Activated T-helper 17 cell treated with anti-CD3 and anti-CD28 coated beads, Interleukin-2, amount 50 U/mL, for 72 hours (primary cell): ENCODE results near the gene LRRC43. TPM values are rescaled to one million over a fixed set of nuclear protein-coding genes. Genes with fewer than 3 reads are reported as not detected.
A peak's percentile ranks its signal among the peaks of the same experiment; 100 is the strongest.
"Not testable (repeated sequence)": the region's sequence is repeated elsewhere in the genome, so short reads cannot be mapped to it uniquely, and the experiment has no call there.

Experiments
- ATAC-seq: fragments of 150-1000 bp; cut with Tn5 transposase; replicated peaks from 2 replicates; pipeline ENCODE4 v1.10.0; 2021; ENCODE audit warnings: mild to moderate bottlenecking, moderate library complexity
- H3K27ac Mint-ChIP-seq: one replicate; pipeline ENCODE4 v1.8.0; 2022; ENCODE audit warnings: mixed read lengths
- H3K27me3 Mint-ChIP-seq: one replicate; pipeline ENCODE4 v1.8.0; 2022; ENCODE audit warnings: mixed read lengths
- H3K36me3 Mint-ChIP-seq: one replicate; pipeline ENCODE4 v1.8.0; 2022; ENCODE audit warnings: low read depth, mild to moderate bottlenecking, mixed read lengths
- H3K4me1 Mint-ChIP-seq: one replicate; pipeline ENCODE4 v1.8.0; 2022; ENCODE audit warnings: mixed read lengths
- H3K4me3 Mint-ChIP-seq: one replicate; pipeline ENCODE4 v1.8.0; 2022; ENCODE audit warnings: mild to moderate bottlenecking, mixed read lengths
- H3K9me3 Mint-ChIP-seq: one replicate; pipeline ENCODE4 v1.8.0; 2022; ENCODE audit warnings: mixed read lengths
- total RNA-seq, 2 donors: library from RNA; stranded (reverse); gene quantifications; one replicate each; pipeline ENCODE4 v1.2.3, GENCODE V29; 2022

Gene LRRC43
- total RNA-seq, 2 donors from 2014 or later: not detected

- H3K4me1 Mint-ChIP-seq: peaks cover under 1% of the 10 kb centered on the region
- no peaks in the 10 kb centered on the region for H3K9me3 Mint-ChIP-seq
- ATAC-seq: no peak
- H3K4me3 Mint-ChIP-seq: no peak overlapping the region
- H3K36me3 Mint-ChIP-seq: no peaks in the 10 kb centered on the region
- peaks cover 5% of the 10 kb centered on the region for H3K27me3 Mint-ChIP-seq
- H3K27ac Mint-ChIP-seq: no peak overlapping the region
Measured at GRCh38 chr12:122168492-122168891, 14.4 kb upstream of the LRRC43 start.

- H3K27me3 Mint-ChIP-seq: peaks cover 5% of the 10 kb centered on the region
- no peak for ATAC-seq
- H3K27ac Mint-ChIP-seq: no peak overlapping the region
- H3K9me3 Mint-ChIP-seq: no peaks in the 10 kb centered on the region
- H3K36me3 Mint-ChIP-seq: no peaks in the 10 kb centered on the region
- peaks cover 5% of the 10 kb centered on the region for H3K4me1 Mint-ChIP-seq
- no peak overlapping the region for H3K4me3 Mint-ChIP-seq
Measured at GRCh38 chr12:122171399-122171798, 11.5 kb upstream of the LRRC43 start.

GRCh38 chr12:122172262-122172939, 10.5 kb upstream of the LRRC43 start:
- Mint-ChIP-seq H3K4me3 (no peak overlapping the region), H3K27me3 (peaks cover 5% of the 10 kb centered on the region), H3K4me1 (peaks cover 5% of the 10 kb centered on the region), H3K27ac (no peak overlapping the region), H3K36me3 (no peaks in the 10 kb centered on the region), H3K9me3 (no peaks in the 10 kb centered on the region)
- ATAC-seq: no peak

- Mint-ChIP-seq H3K4me3 (no peak within 1 kb of the TSS), H3K27ac (no peak within 1 kb of the TSS), H3K4me1 (peaks cover 5% of the 10 kb centered on the region), H3K36me3 (no peaks in the 10 kb centered on the region), H3K9me3 (no peaks in the 10 kb centered on the region), H3K27me3 (peaks cover 5% of the 10 kb centered on the region)
- peak; percentile 69 for ATAC-seq
Measured at GRCh38 chr12:122174155-122174845, 8.6 kb upstream of the LRRC43 start, which contains the start of gene IL31. Gene IL31 (minus strand): TSS chr12:122174221. CDS start chr12:122174172, 49 bp downstream.

GRCh38 chr12:122176473-122176872, 6.5 kb upstream of the LRRC43 start:
- not testable (repeated sequence) for H3K36me3 Mint-ChIP-seq, H3K4me3 Mint-ChIP-seq, H3K27ac Mint-ChIP-seq, ATAC-seq, H3K9me3 Mint-ChIP-seq, H3K27me3 Mint-ChIP-seq, H3K4me1 Mint-ChIP-seq

- no peaks in the 10 kb centered on the region for H3K9me3 Mint-ChIP-seq
- no peaks in the 10 kb centered on the region for H3K36me3 Mint-ChIP-seq
- ATAC-seq: no peak
- H3K27ac Mint-ChIP-seq: no peak overlapping the region
- peak overlapping the region; percentile 56 for H3K4me3 Mint-ChIP-seq
- H3K4me1 Mint-ChIP-seq: no peaks in the 10 kb centered on the region
- H3K27me3 Mint-ChIP-seq: peaks cover 2% of the 10 kb centered on the region
Measured at GRCh38 chr12:122183588-122183940, 641 bp downstream of the LRRC43 start.

- Mint-ChIP-seq H3K27me3 (peaks cover 2% of the 10 kb centered on the region), H3K36me3 (no peaks in the 10 kb centered on the region), H3K4me3 (peak overlapping the region; percentile 40), H3K27ac (no peak overlapping the region), H3K4me1 (no peaks in the 10 kb centered on the region), H3K9me3 (no peaks in the 10 kb centered on the region)
- ATAC-seq: no peak
Measured at GRCh38 chr12:122184517-122184916, 1.6 kb downstream of the LRRC43 start.

- no peak for ATAC-seq
- no peaks in the 10 kb centered on the region for H3K36me3 Mint-ChIP-seq
- H3K4me3 Mint-ChIP-seq: no peak overlapping the region
- no peaks in the 10 kb centered on the region for H3K4me1 Mint-ChIP-seq
- H3K9me3 Mint-ChIP-seq: no peaks in the 10 kb centered on the region
- H3K27ac Mint-ChIP-seq: no peak overlapping the region
- peaks cover 2% of the 10 kb centered on the region for H3K27me3 Mint-ChIP-seq
Measured at GRCh38 chr12:122185079-122185478, 2.2 kb downstream of the LRRC43 start.

GRCh38 chr12:122185494-122186082, 2.7 kb downstream of the LRRC43 start:
- Mint-ChIP-seq H3K27me3 (peaks cover 2% of the 10 kb centered on the region), H3K9me3 (no peaks in the 10 kb centered on the region), H3K36me3 (no peaks in the 10 kb centered on the region), H3K27ac (no peak overlapping the region), H3K4me3 (no peak overlapping the region), H3K4me1 (no peaks in the 10 kb centered on the region)
- ATAC-seq: no peak

- H3K27ac Mint-ChIP-seq: no peak overlapping the region
- peaks cover 4% of the 10 kb centered on the region for H3K27me3 Mint-ChIP-seq
- H3K4me3 Mint-ChIP-seq: no peak overlapping the region
- H3K36me3 Mint-ChIP-seq: no peaks in the 10 kb centered on the region
- H3K4me1 Mint-ChIP-seq: no peaks in the 10 kb centered on the region
- H3K9me3 Mint-ChIP-seq: no peaks in the 10 kb centered on the region
- ATAC-seq: no peak
Measured at GRCh38 chr12:122187466-122187865, 4.5 kb downstream of the LRRC43 start.

GRCh38 chr12:122189626-122190475, 6.9 kb downstream of the LRRC43 start:
- H3K4me3 Mint-ChIP-seq: no peak overlapping the region
- peaks cover 4% of the 10 kb centered on the region for H3K27me3 Mint-ChIP-seq
- no peaks in the 10 kb centered on the region for H3K9me3 Mint-ChIP-seq
- no peak overlapping the region for H3K27ac Mint-ChIP-seq
- no peaks in the 10 kb centered on the region for H3K36me3 Mint-ChIP-seq
- no peak for ATAC-seq
- no peaks in the 10 kb centered on the region for H3K4me1 Mint-ChIP-seq

GRCh38 chr12:122190842-122191668, 8.1 kb downstream of the LRRC43 start:
- Mint-ChIP-seq H3K9me3 (peaks cover 3% of the 10 kb centered on the region), H3K4me3 (no peak overlapping the region), H3K4me1 (no peaks in the 10 kb centered on the region), H3K36me3 (no peaks in the 10 kb centered on the region), H3K27me3 (peaks cover 4% of the 10 kb centered on the region), H3K27ac (no peak overlapping the region)
- ATAC-seq: peak; percentile 78

- Mint-ChIP-seq H3K27me3 (peaks cover 5% of the 10 kb centered on the region), H3K36me3 (peaks cover 3% of the 10 kb centered on the region), H3K27ac (no peak overlapping the region), H3K4me3 (no peak overlapping the region), H3K9me3 (peaks cover 3% of the 10 kb centered on the region), H3K4me1 (no peaks in the 10 kb centered on the region)
- ATAC-seq: no peak
Measured at GRCh38 chr12:122192441-122192840, 9.5 kb downstream of the LRRC43 start.

- Mint-ChIP-seq H3K4me3 (no peak overlapping the region), H3K27me3 (peaks cover 12% of the 10 kb centered on the region), H3K9me3 (peaks cover 3% of the 10 kb centered on the region), H3K36me3 (peaks cover 5% of the 10 kb centered on the region), H3K27ac (no peak overlapping the region), H3K4me1 (no peaks in the 10 kb centered on the region)
- ATAC-seq: no peak
Measured at GRCh38 chr12:122194804-122195203, 11.9 kb downstream of the LRRC43 start.
